CD4-positive, alpha-beta memory T cell (primary cell): ENCODE results near the gene EEF1AKMT3. TPM values are rescaled to one million over a fixed set of nuclear protein-coding genes. Genes with fewer than 3 reads are reported as not detected.
A peak's percentile ranks its signal among the peaks of the same experiment; 100 is the strongest.

Experiments used
- CTCF ChIA-PET: fragments of 350-600 bp; sonication (Branson Sonifier 250); formaldehyde crosslinking; loops from one replicate; lab custom pipeline; 2021; ENCODE audit warnings: inconsistent platforms; ENCODE audit not compliant: partially characterized antibody; lab: Charles Lee
- POLR2A ChIA-PET: fragments of 350-600 bp; sonication (Branson Sonifier 250); formaldehyde crosslinking; loops from one replicate; lab custom pipeline; 2021; ENCODE audit not compliant: partially characterized antibody; lab: Charles Lee
- DNase-seq, 5 donors: peaks; one replicate each; pipeline versions ENCODE4 v3.0.0 to v3.0.0-alpha.2; 2020 to 2022; ENCODE audit warnings: mixed read lengths in 1 of 5
- H3K27ac ChIP-seq: one replicate; pipeline ENCODE4 v1.7.0; 2013; ENCODE audit warnings: low read depth, low read length
- H3K27me3 ChIP-seq: 2 replicates; pipeline ENCODE4 v1.7.0; 2013; ENCODE audit warnings: mild to moderate bottlenecking, low read length, moderate library complexity; ENCODE audit not compliant: insufficient read depth
- H3K36me3 ChIP-seq: 2 replicates; pipeline ENCODE4 v1.7.0; 2013; ENCODE audit warnings: mild to moderate bottlenecking, low read length, moderate library complexity; ENCODE audit not compliant: insufficient read depth
- H3K4me1 ChIP-seq: 2 replicates; pipeline ENCODE4 v1.7.0; 2013; ENCODE audit warnings: mild to moderate bottlenecking, low read length, moderate library complexity; ENCODE audit not compliant: insufficient read depth
- H3K4me3 ChIP-seq, 2 donors: one replicate each; pipeline ENCODE4 v1.7.0; 2013; ENCODE audit warnings: low read length in 2 of 2, mild to moderate bottlenecking in 1 of 2
- H3K9me3 ChIP-seq, 2 donors: one replicate each; pipeline ENCODE4 v1.7.0; 2013; ENCODE audit warnings: low read length in 2 of 2, control low read depth in 1 of 2; ENCODE audit not compliant: control insufficient read depth in 1 of 2
- H3K27ac Mint-ChIP-seq, 7 donors: one replicate each; pipeline ENCODE4 v1.8.0; 2020 to 2021; ENCODE audit warnings: mixed read lengths in 7 of 7, mild to moderate bottlenecking in 6 of 7, inconsistent platforms in 3 of 7, moderate library complexity in 3 of 7
- H3K27me3 Mint-ChIP-seq, 2 donors: one replicate each; pipeline ENCODE4 v1.8.0; 2020 to 2021; ENCODE audit warnings: mixed read lengths in 2 of 2
- H3K36me3 Mint-ChIP-seq, 2 donors: one replicate each; pipeline ENCODE4 v1.8.0; 2020 to 2021; ENCODE audit warnings: mixed read lengths in 2 of 2, inconsistent platforms in 1 of 2, mild to moderate bottlenecking in 1 of 2
- H3K4me1 Mint-ChIP-seq, 4 donors: one replicate each; pipeline ENCODE4 v1.8.0; 2020 to 2021; ENCODE audit warnings: mixed read lengths in 4 of 4, mild to moderate bottlenecking in 1 of 4
- H3K4me3 Mint-ChIP-seq, 8 donors: one replicate each; pipeline ENCODE4 v1.8.0; 2020 to 2021; ENCODE audit warnings: mixed read lengths in 8 of 8, mild to moderate bottlenecking in 7 of 8, moderate library complexity in 6 of 8, inconsistent platforms in 3 of 8
- H3K9me3 Mint-ChIP-seq, 8 donors: one replicate each; pipeline ENCODE4 v1.8.0; 2020 to 2021; ENCODE audit warnings: mixed read lengths in 8 of 8, mild to moderate bottlenecking in 5 of 8, inconsistent platforms in 3 of 8, moderate library complexity in 1 of 8
- intact Hi-C: fragments of 100-400 bp; cut with micrococcal nuclease; formaldehyde crosslinking; loops from one replicate; pipeline ENCODE4 v1.15.1; 2023
- polyA plus RNA-seq, 2 donors: library from polyadenylated mRNA; unstranded; fragments of 300-500 nt; fragmentation: Illumina TruSeq; gene quantifications; one replicate each; pipeline ENCODE4 v1.2.3, GENCODE V29; 2021
- total RNA-seq, 2 experiments: library from RNA; stranded (reverse); gene quantifications; one replicate each; pipeline ENCODE4 v1.2.3, GENCODE V29; 2021

EEF1AKMT3 gene
- total and polyA plus RNA-seq, 4 experiments from 2014 or later, result 3.1 to 12.4 (median 5.1) TPM

DNA sequence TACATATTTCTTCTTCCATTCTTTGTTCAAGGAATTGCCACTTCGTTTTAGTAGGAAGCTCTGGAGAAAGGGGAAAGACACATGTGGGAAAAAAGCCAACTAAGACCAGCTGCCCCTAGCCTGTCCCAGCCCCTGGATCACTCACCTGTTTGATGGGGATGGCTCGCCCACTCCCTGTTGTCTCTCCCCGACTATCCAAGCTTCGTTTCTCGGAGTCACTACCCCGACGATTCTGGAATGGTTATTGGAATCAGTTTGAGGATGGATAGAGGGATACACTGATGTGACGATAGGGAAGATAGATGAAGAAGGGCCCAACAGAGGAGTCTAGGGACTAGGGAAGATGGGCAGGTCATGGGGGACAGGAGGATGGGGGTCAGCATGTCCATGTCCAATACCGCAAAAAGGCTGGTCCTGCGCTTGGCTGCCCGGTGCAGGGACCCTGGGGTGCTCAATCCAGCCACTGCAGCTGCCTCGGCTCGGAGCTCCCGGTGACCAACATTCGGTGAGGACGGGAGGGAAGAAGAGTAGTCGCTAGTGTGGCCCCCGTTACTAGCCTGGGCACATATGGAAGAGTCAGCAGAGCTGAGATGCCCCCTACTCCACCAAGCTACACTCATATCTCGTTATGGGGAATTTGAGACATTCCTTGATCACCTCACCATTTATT, 40.9 kb upstream of the EEF1AKMT3 start:
- POLR2A ChIA-PET, result interaction anchor here (0.6 to 1.9 kb wide), 6 partner anchors 9 to 50 kb away, joined by 3 to 6 read pairs (median 3); partner anchors contain the start of gene TSPAN31
- intact Hi-C loops, result no loop called here

GRCh38 chr12:57732270-57732669, 40.1 kb upstream of the EEF1AKMT3 start:
- no peak for DNase-seq
- peak overlapping the region in 4 of 7 donors; percentile 7 to 86 (median 74) for H3K27ac Mint-ChIP-seq
- ChIA-PET POLR2A (interaction anchor here (1.0 to 1.7 kb wide), 5 partner anchors 9 to 49 kb away, joined by 3 to 6 read pairs (median 3); no protein-coding TSS in a partner anchor), CTCF (interaction anchor here (1.9 to 2.7 kb wide), 2 partner anchors 9 to 24 kb away, joined by 4 to 9 read pairs; no protein-coding TSS in a partner anchor)
- Histone ChIP-seq H3K36me3 (peaks cover 85% of the 10 kb centered on the region), H3K27me3 (no peaks in the 10 kb centered on the region), H3K27ac (no peak overlapping the region), H3K4me3 (no peak overlapping the region), H3K4me1 (peaks cover 8% of the 10 kb centered on the region), H3K9me3 (no peaks in the 10 kb centered on the region)
- H3K36me3 Mint-ChIP-seq, result peaks cover 51 to 79% of the 10 kb centered on the region in 2 donors
- peak overlapping the region in 1 of 8 donors; percentile 27 for H3K4me3 Mint-ChIP-seq
- intact Hi-C loops, result no loop called here
- no peaks in the 10 kb centered on the region for H3K27me3 Mint-ChIP-seq
- H3K9me3 Mint-ChIP-seq, result peaks cover 0 to 1% (median 0%) of the 10 kb centered on the region in 8 donors
- H3K4me1 Mint-ChIP-seq, result peaks cover 16 to 23% (median 20%) of the 10 kb centered on the region in 4 donors

More for the DNA sequence above, 40.9 kb upstream of the EEF1AKMT3 start:
- peaks cover 84% of the 10 kb centered on the region for H3K36me3 ChIP-seq
- H3K9me3 ChIP-seq, result no peaks in the 10 kb centered on the region
- Mint-ChIP-seq H3K27ac (peak overlapping the region in 2 of 7 donors; percentile 23 to 61), H3K9me3 (peaks cover 0 to 1% (median 0%) of the 10 kb centered on the region in 8 donors), H3K4me1 (peaks cover 12 to 19% (median 15%) of the 10 kb centered on the region in 4 donors), H3K27me3 (no peaks in the 10 kb centered on the region), H3K36me3 (peaks cover 49 to 77% of the 10 kb centered on the region in 2 donors), H3K4me3 (no peak overlapping the region)
- H3K27me3 ChIP-seq, result no peaks in the 10 kb centered on the region
- H3K4me1 ChIP-seq, result peaks cover 2% of the 10 kb centered on the region
- H3K4me3 ChIP-seq, result no peak overlapping the region
- no peak overlapping the region for H3K27ac ChIP-seq
- CTCF ChIA-PET, result interaction anchor here (0.5 to 2.7 kb wide), 3 partner anchors 10 to 87 kb away, joined by 3 to 9 read pairs (median 4); no protein-coding TSS in a partner anchor
- no peak for DNase-seq

GRCh38 chr12:57732726-57733593, 39.5 kb upstream of the EEF1AKMT3 start:
- Histone ChIP-seq H3K27me3 (no peaks in the 10 kb centered on the region), H3K4me3 (no peak overlapping the region), H3K36me3 (peaks cover 79% of the 10 kb centered on the region), H3K27ac (no peak overlapping the region), H3K9me3 (no peaks in the 10 kb centered on the region), H3K4me1 (peaks cover 8% of the 10 kb centered on the region)
- H3K4me1 Mint-ChIP-seq, result peaks cover 16 to 23% (median 20%) of the 10 kb centered on the region in 4 donors
- intact Hi-C loops, result no loop called here
- no peak for DNase-seq
- CTCF ChIA-PET, result interaction anchor here (2.7 kb wide), 1 partner anchor 9 kb away, joined by 9 read pairs; no protein-coding TSS in a partner anchor
- H3K9me3 Mint-ChIP-seq, result peaks cover 0 to 1% (median 0%) of the 10 kb centered on the region in 8 donors
- no peak overlapping the region for H3K4me3 Mint-ChIP-seq
- H3K27ac Mint-ChIP-seq, result peak overlapping the region in 4 of 7 donors; percentile 22 to 75 (median 70)
- POLR2A ChIA-PET, result interaction anchor here (1.3 to 1.7 kb wide), 2 partner anchors 11 to 13 kb away, joined by 3 to 5 read pairs; no protein-coding TSS in a partner anchor
- H3K36me3 Mint-ChIP-seq, result peaks cover 47 to 75% of the 10 kb centered on the region in 2 donors
- no peaks in the 10 kb centered on the region for H3K27me3 Mint-ChIP-seq

- intact Hi-C loops, result no loop called here
- no peaks in the 10 kb centered on the region for H3K27me3 Mint-ChIP-seq
- peaks cover 72% of the 10 kb centered on the region for H3K36me3 ChIP-seq
Measured at GRCh38 chr12:57733928-57734327, 38.5 kb upstream of the EEF1AKMT3 start.

DNA sequence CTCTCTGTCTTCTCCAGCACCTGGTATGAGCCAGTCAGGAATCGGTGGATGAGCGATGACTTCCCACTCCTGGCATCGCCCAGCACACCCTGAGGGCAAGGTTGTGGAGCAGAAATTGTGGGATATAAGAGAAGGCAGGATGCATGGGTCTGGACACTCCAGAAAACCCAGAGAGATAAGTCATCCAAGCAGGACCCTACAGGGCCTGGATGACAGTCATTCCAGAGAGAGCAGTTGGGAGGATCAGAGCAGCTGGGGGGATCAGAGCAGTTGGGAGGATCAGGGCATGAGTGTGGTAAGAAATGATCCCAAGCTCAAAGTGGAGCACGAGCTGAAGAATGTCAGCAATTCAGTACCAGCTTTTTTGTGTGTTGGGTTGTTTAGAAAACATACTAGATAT, 37.8 kb upstream of the EEF1AKMT3 start:
- H3K9me3 ChIP-seq, result no peaks in the 10 kb centered on the region
- peaks cover 44 to 70% of the 10 kb centered on the region in 2 donors for H3K36me3 Mint-ChIP-seq
- peaks cover 0 to 1% (median 0%) of the 10 kb centered on the region in 8 donors for H3K9me3 Mint-ChIP-seq
- intact Hi-C loops, result no loop called here
- ChIA-PET POLR2A (interaction anchor here (1.1 to 1.3 kb wide), 2 partner anchors 12 to 13 kb away, joined by 4 to 6 read pairs; no protein-coding TSS in a partner anchor), CTCF (no interaction called here)
- no peak overlapping the region for H3K4me3 Mint-ChIP-seq
- H3K4me3 ChIP-seq, result no peak overlapping the region
- no peaks in the 10 kb centered on the region for H3K27me3 ChIP-seq
- peaks cover 19% of the 10 kb centered on the region for H3K4me1 ChIP-seq
- no peaks in the 10 kb centered on the region for H3K27me3 Mint-ChIP-seq
- no peak overlapping the region for H3K27ac ChIP-seq
- H3K4me1 Mint-ChIP-seq, result peaks cover 18 to 31% (median 24%) of the 10 kb centered on the region in 4 donors
- no peak for DNase-seq
- peak overlapping the region; percentile 49 to 92 (median 75) for H3K27ac Mint-ChIP-seq
- H3K36me3 ChIP-seq, result peaks cover 67% of the 10 kb centered on the region

More at GRCh38 chr12:57733928-57734327, 38.5 kb upstream of the EEF1AKMT3 start:
- Histone ChIP-seq H3K27ac (no peak overlapping the region), H3K4me3 (no peak overlapping the region), H3K9me3 (no peaks in the 10 kb centered on the region), H3K27me3 (no peaks in the 10 kb centered on the region), H3K4me1 (peaks cover 12% of the 10 kb centered on the region)
- peak in 1 of 5 donors; percentile 13 for DNase-seq
- peaks cover 16 to 25% (median 20%) of the 10 kb centered on the region in 4 donors for H3K4me1 Mint-ChIP-seq
- H3K4me3 Mint-ChIP-seq, result no peak overlapping the region
- POLR2A ChIA-PET, result interaction anchor here (1.1 to 1.7 kb wide), 3 partner anchors 11 to 14 kb away, joined by 4 to 6 read pairs (median 5); no protein-coding TSS in a partner anchor
- CTCF ChIA-PET, result interaction anchor here (2.7 kb wide), 1 partner anchor 8 kb away, joined by 9 read pairs; no protein-coding TSS in a partner anchor
- H3K36me3 Mint-ChIP-seq, result peaks cover 42 to 69% of the 10 kb centered on the region in 2 donors
- peaks cover 0 to 1% (median 0%) of the 10 kb centered on the region in 8 donors for H3K9me3 Mint-ChIP-seq
- H3K27ac Mint-ChIP-seq, result peak overlapping the region in 3 of 7 donors; percentile 30 to 92 (median 53)

DNA sequence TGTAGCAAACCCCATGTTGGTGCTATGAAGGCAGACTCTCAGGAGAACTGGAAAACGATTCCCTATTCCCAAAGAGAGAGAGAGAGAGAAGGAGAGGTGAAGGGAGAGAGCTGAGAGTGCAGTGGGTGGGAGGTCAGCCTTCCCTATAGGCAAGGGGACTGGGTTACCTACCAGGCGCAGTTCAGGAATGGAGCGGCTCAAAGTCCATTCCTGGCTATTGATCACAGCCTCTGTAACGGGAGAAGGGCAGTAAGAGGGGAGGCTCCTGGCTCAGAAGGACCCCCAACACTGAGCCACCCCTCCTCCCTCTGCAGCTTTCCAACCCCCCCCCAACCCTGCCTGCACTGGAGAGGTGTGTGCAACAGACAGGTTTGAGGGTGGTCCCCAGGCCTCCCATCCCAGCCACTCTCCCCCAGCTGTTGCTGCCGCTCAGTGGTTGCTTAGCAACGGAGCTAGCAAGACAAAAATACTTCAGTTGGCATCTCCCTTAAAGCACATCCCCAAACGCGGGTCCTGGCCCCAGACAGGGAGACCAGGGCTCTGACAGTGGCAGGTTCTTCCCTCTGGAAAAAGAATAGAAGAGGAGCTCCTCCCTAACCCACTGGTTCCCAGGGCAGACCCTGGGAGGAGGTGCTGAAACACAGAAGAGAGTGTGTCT, 37.1 kb upstream of the EEF1AKMT3 start:
- H3K27ac Mint-ChIP-seq, result peak overlapping the region; percentile 49 to 92 (median 65)
- H3K27me3 Mint-ChIP-seq, result no peaks in the 10 kb centered on the region
- Histone ChIP-seq H3K4me3 (no peak overlapping the region), H3K27ac (no peak overlapping the region), H3K27me3 (no peaks in the 10 kb centered on the region), H3K36me3 (peaks cover 62% of the 10 kb centered on the region), H3K9me3 (no peaks in the 10 kb centered on the region), H3K4me1 (peaks cover 26% of the 10 kb centered on the region)
- peak in 1 of 5 donors; percentile 37 for DNase-seq
- intact Hi-C loops, result no loop called here
- H3K9me3 Mint-ChIP-seq, result peaks cover 0 to 1% (median 0%) of the 10 kb centered on the region in 8 donors
- peaks cover 19 to 38% (median 28%) of the 10 kb centered on the region in 4 donors for H3K4me1 Mint-ChIP-seq
- peaks cover 41 to 62% of the 10 kb centered on the region in 2 donors for H3K36me3 Mint-ChIP-seq
- peak overlapping the region in 1 of 8 donors; percentile 33 for H3K4me3 Mint-ChIP-seq
- ChIA-PET POLR2A (interaction anchor here (1.0 kb wide), 1 partner anchor 10 kb away, joined by 3 read pairs; the partner anchor contains the start of gene TSPAN31), CTCF (no interaction called here)
